HG03565 (cell line): ENCODE data around the gene EMD.

ENCODE experiments used
- ATAC-seq: cut with Tn5 transposase; IDR thresholded peaks from one replicate; pipeline ENCODE4 v1.9.1; 2021; ENCODE audit warnings: mild to moderate bottlenecking, moderate library complexity; ENCODE audit not compliant: unreplicated experiment

The EMD gene

GRCh38 chrX:154412468-154412867, 33.4 kb downstream of the EMD start:
- no peak for ATAC-seq

DNA sequence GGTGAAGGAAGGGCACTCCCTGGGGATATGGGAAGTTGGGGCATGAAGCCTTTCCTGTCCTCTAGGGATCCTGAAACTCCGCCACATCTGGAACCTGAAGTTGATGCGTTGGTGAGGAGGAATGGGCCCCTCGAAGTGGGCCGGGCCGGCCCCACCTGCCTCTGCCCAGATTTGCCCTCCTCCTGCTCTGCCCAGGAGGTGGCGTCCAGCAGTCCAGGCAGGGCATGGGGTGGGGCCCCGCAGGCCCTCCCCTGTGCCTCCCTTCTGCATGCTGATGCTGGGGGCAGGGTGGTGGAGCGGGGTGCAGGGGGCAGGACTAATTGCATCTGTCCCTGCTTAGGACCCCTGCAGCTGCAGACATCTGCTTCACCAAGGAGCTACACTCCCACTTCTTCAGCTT, 34.0 kb downstream of the EMD start:
- ATAC-seq = no peak

DNA sequence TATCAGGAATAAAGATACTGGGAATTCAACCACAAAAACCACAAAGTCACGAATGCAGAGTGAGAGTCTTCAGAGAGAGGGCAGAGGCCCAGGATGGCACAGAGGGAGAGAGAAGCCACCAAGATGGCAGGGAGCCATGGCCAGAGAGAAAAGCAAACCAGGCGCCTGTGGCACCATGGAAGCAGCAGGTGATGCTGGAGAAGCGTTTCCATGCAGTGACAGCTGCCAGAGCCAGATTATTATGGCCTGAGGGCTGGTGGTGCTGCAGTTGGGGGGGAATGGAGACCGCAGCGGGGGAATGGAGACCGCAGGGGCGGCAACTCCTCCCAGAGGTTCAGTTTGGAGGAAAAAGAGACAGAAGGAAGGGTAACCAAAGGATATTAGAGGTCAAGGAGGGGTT, 38.1 kb downstream of the EMD start:
- no peak for ATAC-seq

GRCh38 chrX:154419189-154419588, 40.1 kb downstream of the EMD start:
- no peak for ATAC-seq

- no peak for ATAC-seq
These were observed 40.8 kb downstream of the EMD start for GRCh38 chrX:154419688-154420401.

DNA sequence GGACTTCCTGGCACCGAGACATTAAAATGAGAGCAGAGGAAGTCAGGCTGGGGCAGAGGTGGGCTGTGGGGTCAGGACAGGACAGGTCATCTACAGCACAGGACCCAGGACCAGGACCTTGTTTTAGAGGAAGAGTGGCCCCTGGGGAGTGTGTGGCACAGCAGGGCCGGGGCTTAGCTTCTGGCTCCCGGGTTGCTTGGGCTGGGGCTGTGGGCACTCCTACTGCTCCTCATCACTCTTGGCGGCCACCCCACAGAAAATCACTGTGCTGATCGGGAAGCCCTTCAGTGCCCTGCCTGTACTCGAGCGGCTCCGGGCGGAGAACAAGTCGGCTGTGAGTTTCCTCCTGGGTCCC, 41.3 kb downstream of the EMD start:
- ATAC-seq = no peak

GRCh38 chrX:154426916-154427770, 48.0 kb downstream of the EMD start:
- no peak for ATAC-seq

GRCh38 chrX:154428176-154429171, 49.4 kb downstream of the EMD start, which contains the start of gene ATP6AP1:
ATP6AP1 (plus strand) TSS chrX:154428677; CDS start chrX:154428693, 16 bp downstream.
- ATAC-seq = peak; percentile 95

DNA sequence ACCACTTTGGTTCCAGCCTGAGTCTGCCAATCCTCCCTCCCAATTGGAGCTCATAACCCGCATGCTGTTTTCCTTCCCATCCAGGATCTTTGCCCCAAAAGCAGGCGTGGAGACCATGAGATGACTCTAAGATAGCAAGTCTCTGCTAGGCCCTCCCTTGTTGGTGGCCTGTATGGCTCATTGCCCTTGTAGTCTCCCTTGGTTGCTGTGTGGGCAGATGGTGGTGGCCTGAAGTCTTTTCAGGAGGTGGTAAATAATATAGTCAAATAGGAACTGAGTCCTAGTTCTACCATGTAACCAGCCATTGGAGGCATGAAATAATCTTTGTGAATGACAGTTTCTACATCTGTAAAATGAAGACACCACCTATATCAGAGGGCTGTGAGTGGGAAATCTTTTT, 50.6 kb downstream of the EMD start:
- ATAC-seq = no peak

- no peak for ATAC-seq
These were observed 51.4 kb downstream of the EMD start for GRCh38 chrX:154430479-154430878.

- ATAC-seq = no peak
These were observed 51.8 kb downstream of the EMD start for GRCh38 chrX:154430916-154431315.
